ENCODE results near the gene AK9.
A peak's percentile ranks its signal among the peaks of the same experiment; 100 is the strongest.
"Not testable (repeated sequence)": the region's sequence is repeated elsewhere in the genome, so short reads cannot be mapped to it uniquely, and the experiment has no call there.

Gene AK9

GRCh38 chr6:109714166-109714565, 23.2 kb upstream of the AK9 start:
- TF ChIP-seq CTCF (IDR thresholded peaks at IDR 0.05; ENCODE audit: borderline replicate concordance, insufficient read depth, low read depth, low read length): no peak
- H3K4me3 ChIP-seq (ENCODE audit: low read depth, low read length): no peak overlapping the region

- no peak overlapping the region for H3K4me3 ChIP-seq (ENCODE audit: low read depth, low read length)
- no peak for TF ChIP-seq CTCF (IDR thresholded peaks at IDR 0.05; ENCODE audit: borderline replicate concordance, insufficient read depth, low read depth, low read length)
Observed at GRCh38 chr6:109713097-109713496, 22.1 kb upstream of the AK9 start.

- H3K4me3 ChIP-seq (ENCODE audit: low read depth, low read length): not testable (repeated sequence)
Observed at GRCh38 chr6:109708099-109708498, 17.1 kb upstream of the AK9 start.

GRCh38 chr6:109706513-109706912, 15.5 kb upstream of the AK9 start:
- TF ChIP-seq CTCF (IDR thresholded peaks at IDR 0.05; ENCODE audit: borderline replicate concordance, insufficient read depth, low read depth, low read length): no peak
- no peak overlapping the region for H3K4me3 ChIP-seq (ENCODE audit: low read depth, low read length)

GRCh38 chr6:109705258-109705657, 14.3 kb upstream of the AK9 start:
- no peak overlapping the region for H3K4me3 ChIP-seq (ENCODE audit: low read depth, low read length)
- peak; percentile 78 for TF ChIP-seq CTCF (IDR thresholded peaks at IDR 0.05; ENCODE audit: borderline replicate concordance, insufficient read depth, low read depth, low read length)

- no peak for TF ChIP-seq CTCF (IDR thresholded peaks at IDR 0.05; ENCODE audit: borderline replicate concordance, insufficient read depth, low read depth, low read length)
- no peak overlapping the region for H3K4me3 ChIP-seq (ENCODE audit: low read depth, low read length)
Observed at GRCh38 chr6:109702791-109703190, 11.8 kb upstream of the AK9 start.

GRCh38 chr6:109701774-109702173, 10.8 kb upstream of the AK9 start:
- H3K4me3 ChIP-seq (ENCODE audit: low read depth, low read length): no peak overlapping the region
- TF ChIP-seq CTCF (IDR thresholded peaks at IDR 0.05; ENCODE audit: borderline replicate concordance, insufficient read depth, low read depth, low read length): no peak

GRCh38 chr6:109701221-109701620, 10.2 kb upstream of the AK9 start:
- no peak for TF ChIP-seq CTCF (IDR thresholded peaks at IDR 0.05; ENCODE audit: borderline replicate concordance, insufficient read depth, low read depth, low read length)

More at GRCh38 chr6:109701221-109701620, 10.2 kb upstream of the AK9 start:
- H3K4me3 ChIP-seq (ENCODE audit: low read depth, low read length): no peak overlapping the region
